HCT116 (cell line): ENCODE data around the gene TTF2.

Experiments
- CTCF ChIP-seq, 3 experiments: fragments of 200-600 bp in 1 of 3; sonication (generic) in 1 of 3; IDR thresholded peaks in 2 of 3; conservative IDR thresholded peaks in 1 of 3; 2 replicates each; pipeline ENCODE4 v1.5.1; 2012 to 2017; ENCODE audit warnings: low read depth in 2 of 3, low read length in 2 of 3, antibody characterized with exemption in 1 of 3, borderline replicate concordance in 1 of 3, control low read depth in 1 of 3, mild to moderate bottlenecking in 1 of 3, mixed read lengths in 1 of 3, mixed run types in 1 of 3, moderate library complexity in 1 of 3; ENCODE audit not compliant: insufficient read depth in 1 of 3
- POLR2AphosphoS5 ChIP-seq: IDR thresholded peaks from 2 replicates; pipeline ENCODE4 v1.6.1; 2011; ENCODE audit warnings: mild to moderate bottlenecking, low read depth, low read length, moderate library complexity

- TF ChIP-seq POLR2AphosphoS5 (no peak), CTCF (IDR thresholded peaks at IDR 0.05 in 2 of 3, conservative IDR thresholded peaks at IDR 0.05 in 1 of 3; ENCODE audit: borderline replicate concordance in 1 of 3, insufficient read depth in 1 of 3, low read depth in 2 of 3, low read length in 2 of 3) (no peak)
Measured at GRCh38 chr1:117060441-117061317, 553 bp downstream of the TTF2 start.
